IMR-90 (cell line): Measurements from ENCODE around the gene TMUB1. TPM values are rescaled to one million over a fixed set of nuclear protein-coding genes. Genes with fewer than 3 reads are reported as not detected.

ENCODE experiments used
- ATAC-seq: fragments of 200-7000 bp; cut with Tn5 transposase; 2 replicates; pipeline ENCODE4 v1.9.1; 2020; ENCODE audit warnings: low read depth, mild to moderate bottlenecking, moderate library complexity
- BruUV-seq: library from RNA; stranded (reverse); fragments of 400-500 nt; replicated peaks from 2 replicates; lab custom pipeline; 2021; lab: Mats Ljungman, UMichigan
- CTCF ChIA-PET: fragments of 300-600 bp; formaldehyde crosslinking; extraction: SDS; loops from one replicate; lab custom pipeline; 2021; ENCODE audit warnings: antibody characterized with exemption; lab: Yijun Ruan, JAX
- POLR2A ChIA-PET: fragments of 300-600 bp; sonication (Branson Sonifier 250); formaldehyde crosslinking; loops from one replicate; lab custom pipeline; 2022; ENCODE audit warnings: antibody characterized with exemption; ENCODE audit not compliant: unreplicated experiment; lab: Charles Lee
- DNase-seq: peaks from one replicate; pipeline ENCODE4 v3.0.0; 2013
- H2AFZ ChIP-seq: replicated peaks from 2 replicates; pipeline ENCODE3; 2013; ENCODE audit warnings: low read length, mild to moderate bottlenecking; ENCODE audit not compliant: poor library complexity
- H2AK5ac ChIP-seq: 2 replicates; pipeline ENCODE4 v1.6.1; 2013; ENCODE audit warnings: low read depth, low read length, inconsistent platforms
- H2AK9ac ChIP-seq: replicated peaks from 2 replicates; pipeline ENCODE3; 2013; ENCODE audit warnings: mild to moderate bottlenecking, low read depth, low read length, moderate library complexity; ENCODE audit not compliant: poor library complexity
- H2BK120ac ChIP-seq: 2 replicates; pipeline ENCODE4 v1.6.1; 2013; ENCODE audit warnings: low read depth, low read length, inconsistent platforms
- H2BK15ac ChIP-seq: 3 replicates; pipeline ENCODE4 v1.6.1; 2013; ENCODE audit warnings: low read depth, low read length, inconsistent platforms
- H2BK20ac ChIP-seq: 2 replicates; pipeline ENCODE4 v1.6.1; 2013; ENCODE audit warnings: low read depth, mild to moderate bottlenecking, inconsistent platforms, low read length, moderate library complexity
- H2BK5ac ChIP-seq: 2 replicates; pipeline ENCODE4 v1.6.1; 2013; ENCODE audit warnings: mild to moderate bottlenecking, low read depth, low read length, inconsistent platforms; ENCODE audit not compliant: poor library complexity, severe bottlenecking
- H3K14ac ChIP-seq: replicated peaks from 2 replicates; pipeline ENCODE4 v1.6.1; 2013; ENCODE audit warnings: low read depth, low read length, inconsistent platforms
- H3K18ac ChIP-seq: 2 replicates; pipeline ENCODE4 v1.6.1; 2013; ENCODE audit warnings: low read depth, low read length, control low read depth
- H3K23ac ChIP-seq: 2 replicates; pipeline ENCODE4 v1.6.1; 2013; ENCODE audit warnings: low read depth, low read length, inconsistent platforms
- H3K27ac ChIP-seq: 2 replicates; pipeline ENCODE4 v1.5.1; 2013; ENCODE audit warnings: mild to moderate bottlenecking, control low read depth, low read length; ENCODE audit not compliant: insufficient read depth
- H3K27me3 ChIP-seq: 2 replicates; pipeline ENCODE4 v1.6.1; 2013; ENCODE audit warnings: low read length; ENCODE audit not compliant: control insufficient read depth, insufficient read depth
- H3K36me3 ChIP-seq: 2 replicates; pipeline ENCODE4 v1.6.1; 2013; ENCODE audit warnings: low read length, mixed read lengths; ENCODE audit not compliant: control insufficient read depth, insufficient read depth
- H3K4ac ChIP-seq: 2 replicates; pipeline ENCODE4 v1.6.1; 2013; ENCODE audit warnings: low read depth, low read length, inconsistent platforms
- H3K4me1 ChIP-seq: 2 replicates; pipeline ENCODE4 v1.6.1; 2013; ENCODE audit warnings: low read length, mixed read lengths; ENCODE audit not compliant: control insufficient read depth, insufficient read depth
- H3K4me2 ChIP-seq: 2 replicates; pipeline ENCODE4 v1.6.1; 2013; ENCODE audit warnings: low read depth, mild to moderate bottlenecking, control low read depth, low read length, moderate library complexity
- H3K4me3 ChIP-seq: 2 replicates; pipeline ENCODE4 v1.5.1; 2013; ENCODE audit warnings: low read depth, mild to moderate bottlenecking, control low read depth, low read length, moderate library complexity; ENCODE audit not compliant: insufficient read depth
- H3K56ac ChIP-seq: 2 replicates; pipeline ENCODE4 v1.6.1; 2013; ENCODE audit warnings: low read length, inconsistent platforms; ENCODE audit not compliant: insufficient read depth; ENCODE audit errors: extremely low read depth
- H3K79me1 ChIP-seq, 2 experiments: 2 replicates each; pipeline ENCODE4 v1.6.1; 2013; ENCODE audit warnings: low read length in 2 of 2, inconsistent platforms in 1 of 2, low read depth in 1 of 2
- H3K9ac ChIP-seq: 2 replicates; pipeline ENCODE4 v1.6.1; 2013; ENCODE audit warnings: low read depth, low read length, control low read depth
- H3K9me1 ChIP-seq: 2 replicates; pipeline ENCODE4 v1.6.1; 2013; ENCODE audit warnings: low read length, inconsistent platforms; ENCODE audit not compliant: insufficient read depth
- H3K9me3 ChIP-seq: 2 replicates; pipeline ENCODE4 v1.6.1; 2013; ENCODE audit warnings: low read length; ENCODE audit not compliant: control insufficient read depth, insufficient read depth
- H4K20me1 ChIP-seq: 2 replicates; pipeline ENCODE4 v1.6.1; 2013; ENCODE audit warnings: low read length, inconsistent platforms; ENCODE audit not compliant: insufficient read depth
- H4K5ac ChIP-seq: 2 replicates; pipeline ENCODE4 v1.6.1; 2013; ENCODE audit warnings: mild to moderate bottlenecking, low read depth, low read length, control low read depth
- H4K8ac ChIP-seq, 2 experiments: 2 replicates each; pipeline ENCODE4 v1.6.1; 2013; ENCODE audit warnings: low read depth in 2 of 2, low read length in 2 of 2, control low read depth in 1 of 2, inconsistent platforms in 1 of 2
- H4K91ac ChIP-seq: 2 replicates; pipeline ENCODE4 v1.6.1; 2013; ENCODE audit warnings: low read depth, low read length, inconsistent platforms; ENCODE audit not compliant: insufficient read depth
- CEBPB ChIP-seq: IDR thresholded peaks from 2 replicates; pipeline ENCODE4 v1.6.1; 2012; ENCODE audit warnings: low read depth, low read length, improper control_type of control experiment
- CHD1 ChIP-seq: IDR thresholded peaks from 2 replicates; pipeline ENCODE4 v1.6.1; 2012; ENCODE audit warnings: low read depth, low read length, improper control_type of control experiment
- CTCF ChIP-seq: conservative IDR thresholded peaks from 2 replicates; pipeline ENCODE4 v1.5.1; 2012; ENCODE audit warnings: mild to moderate bottlenecking, low read depth, low read length, improper control_type of control experiment
- ELK1 ChIP-seq: fragments of 150-350 bp; IDR thresholded peaks from 2 replicates; pipeline ENCODE4 v1.6.1; 2016; ENCODE audit warnings: low read depth, mild to moderate bottlenecking, low read length, moderate library complexity, borderline replicate concordance
- FOS ChIP-seq: fragments of 150-350 bp; IDR thresholded peaks from 2 replicates; pipeline ENCODE4 v1.6.1; 2016; ENCODE audit warnings: low read depth, low read length
- MAFK ChIP-seq: IDR thresholded peaks from 2 replicates; pipeline ENCODE4 v1.6.1; 2012; ENCODE audit warnings: low read depth, low read length, improper control_type of control experiment
- MAZ ChIP-seq: IDR thresholded peaks from 2 replicates; pipeline ENCODE4 v1.6.1; 2012; ENCODE audit warnings: low read depth, mild to moderate bottlenecking, low read length, improper control_type of control experiment, moderate library complexity, borderline replicate concordance
- MXI1 ChIP-seq: IDR thresholded peaks from 2 replicates; pipeline ENCODE4 v1.6.1; 2012; ENCODE audit warnings: low read depth, mild to moderate bottlenecking, low read length, moderate library complexity, borderline replicate concordance
- NFE2L2 ChIP-seq: fragments of 150-350 bp; IDR thresholded peaks from 2 replicates; pipeline ENCODE4 v1.6.1; 2016; ENCODE audit warnings: low read depth, mild to moderate bottlenecking, low read length
- POLR2A ChIP-seq: IDR thresholded peaks from 2 replicates; pipeline ENCODE4 v1.6.1; 2012; ENCODE audit warnings: mild to moderate bottlenecking, low read depth, low read length
- RCOR1 ChIP-seq: IDR thresholded peaks from 2 replicates; pipeline ENCODE4 v1.6.1; 2012; ENCODE audit warnings: mild to moderate bottlenecking, low read length, improper control_type of control experiment; ENCODE audit not compliant: insufficient replicate concordance
- SMC3 ChIP-seq: fragments of 150-350 bp; IDR thresholded peaks from 2 replicates; pipeline ENCODE4 v1.6.1; 2016; ENCODE audit warnings: low read depth, mild to moderate bottlenecking, antibody characterized with exemption, low read length, moderate library complexity
- USF2 ChIP-seq: fragments of 150-350 bp; IDR thresholded peaks from 2 replicates; pipeline ENCODE4 v1.6.1; 2017; ENCODE audit warnings: mild to moderate bottlenecking, antibody characterized with exemption, low read length, low read depth
- WGBS, 2 experiments: methylation state at CpG; one replicate each; pipeline versions ENCODE4 v1.1.5 to v1.1.7; 2013; ENCODE audit warnings: missing lambda C conversion rate in 2 of 2; ENCODE audit not compliant: insufficient read length in 1 of 2; ENCODE audit errors: extremely low coverage in 2 of 2; 5-methylcytosine and 5-hydroxymethylcytosine counted together
- dilution Hi-C: fragments of 300-500 bp; cut with HindIII; formaldehyde crosslinking; loops from one replicate; pipeline ENCODE4 v1.14.3; 2018; ENCODE audit warnings: low sequenced_read_pairs; ENCODE audit not compliant: unreplicated experiment
- in situ Hi-C: fragments of 300-500 bp; cut with MboI; formaldehyde crosslinking; loops from 3 replicates; pipeline ENCODE4 v1.14.3; 2019; ENCODE audit warnings: low sequenced_read_pairs, inconsistent platforms, mixed read lengths
- intact Hi-C: fragments of 100-400 bp; cut with micrococcal nuclease; formaldehyde crosslinking; loops from 2 replicates; pipeline ENCODE4 v1.10.0; 2022
- polyA plus RNA-seq, 3 experiments: library from polyadenylated mRNA; depleted of rRNA; stranded (reverse); fragments of >200 nt; gene quantifications; 2 replicates each; pipeline ENCODE4 v1.2.3, GENCODE V29; 2012; ENCODE audit warnings: low replicate concordance in 1 of 3
- total RNA-seq: library from RNA; depleted of rRNA; stranded (reverse); fragments of >200 nt; gene quantifications from 2 replicates; pipeline ENCODE4 v1.2.3, GENCODE V29; 2012

Gene TMUB1
- total and polyA plus RNA-seq, 2 of the 4 experiments (the other 2 are of a cell fraction): 6.8 to 29.8 TPM

GRCh38 chr7:151082141-151083070, 887 bp downstream of the TMUB1 start:
- H3K79me1 ChIP-seq: peaks cover 10 to 45% of the 10 kb centered on the region in 2 experiments; a peak in 3 of 4 replicates
- peaks cover 7% of the 10 kb centered on the region; the same call in 1 of the 2 replicates for H3K36me3 ChIP-seq
- peaks cover 25% of the 10 kb centered on the region for H3K4me1 ChIP-seq
- no peak overlapping the region for H3K18ac ChIP-seq
- no peaks in the 10 kb centered on the region for H3K9me3 ChIP-seq
- H2AK9ac ChIP-seq: peak overlapping the region; percentile 90
- peak overlapping the region; percentile 84 for H2BK5ac ChIP-seq
- H3K56ac ChIP-seq: peak overlapping the region; percentile 54; the same call in 1 of the 2 replicates
- H3K27me3 ChIP-seq: no peaks in the 10 kb centered on the region
- H4K5ac ChIP-seq: peak overlapping the region; percentile 56
- H2AK5ac ChIP-seq: peak overlapping the region; percentile 80
- 59% methylated on average over 19 of the region's 42 CpGs; no CpG with 5 or more reads in 1 of the 2 experiments for WGBS, 2 experiments
- H3K4ac ChIP-seq: peak overlapping the region; percentile 93
- peak overlapping the region; percentile 99 for H3K4me2 ChIP-seq
- peak overlapping the region; percentile 91 for H3K27ac ChIP-seq
- intact Hi-C loops: no loop called here
- 0 out of 3 replicates have a peak overlapping the region, but pooled peaks have one; percentile 52 for H2BK15ac ChIP-seq
- H2BK120ac ChIP-seq: peak overlapping the region; percentile 37; the same call in 1 of the 2 replicates
- peak overlapping the region; percentile 82 to 86; a peak in 2 of 4 replicates for H4K8ac ChIP-seq
- no TSS peak for BruUV-seq
- in situ Hi-C loops: no loop called here
- H3K9me1 ChIP-seq: peaks cover 6% of the 10 kb centered on the region; the same call in 1 of the 2 replicates
- peak overlapping the region; percentile 75 for H4K91ac ChIP-seq
- POLR2A ChIA-PET: no interaction called here
- H3K9ac ChIP-seq: peak overlapping the region; percentile 84
- peaks cover 9% of the 10 kb centered on the region; the same call in 1 of the 2 replicates for H4K20me1 ChIP-seq
- H2AFZ ChIP-seq: peak overlapping the region; percentile 91
- peak overlapping the region; percentile 91 for H3K23ac ChIP-seq
- ATAC-seq (no peak), DNase-seq (no peak)
- CTCF ChIA-PET: no interaction called here
- H3K14ac ChIP-seq: peak overlapping the region; percentile 85
- H2BK20ac ChIP-seq: peak overlapping the region; percentile 37; the same call in 1 of the 2 replicates
- dilution Hi-C loops: no loop called here
- peak overlapping the region; percentile 75 for H3K4me3 ChIP-seq
- TF ChIP-seq FOS: no peak
- TF ChIP-seq NFE2L2: no peak
- no peak for TF ChIP-seq CTCF
- no peak for TF ChIP-seq MXI1
- TF ChIP-seq SMC3: no peak
- TF ChIP-seq USF2: no peak
- TF ChIP-seq MAZ: no peak
- no peak for TF ChIP-seq ELK1
- no peak for TF ChIP-seq MAFK
- no peak for TF ChIP-seq POLR2A
- no peak for TF ChIP-seq CEBPB
- TF ChIP-seq CHD1: no peak
- no peak for TF ChIP-seq RCOR1
